Measurements from ENCODE around the gene MRTFA.
"Not testable (repeated sequence)": the region's sequence is repeated elsewhere in the genome, so short reads cannot be mapped to it uniquely, and the experiment has no call there.

The MRTFA gene

DNA sequence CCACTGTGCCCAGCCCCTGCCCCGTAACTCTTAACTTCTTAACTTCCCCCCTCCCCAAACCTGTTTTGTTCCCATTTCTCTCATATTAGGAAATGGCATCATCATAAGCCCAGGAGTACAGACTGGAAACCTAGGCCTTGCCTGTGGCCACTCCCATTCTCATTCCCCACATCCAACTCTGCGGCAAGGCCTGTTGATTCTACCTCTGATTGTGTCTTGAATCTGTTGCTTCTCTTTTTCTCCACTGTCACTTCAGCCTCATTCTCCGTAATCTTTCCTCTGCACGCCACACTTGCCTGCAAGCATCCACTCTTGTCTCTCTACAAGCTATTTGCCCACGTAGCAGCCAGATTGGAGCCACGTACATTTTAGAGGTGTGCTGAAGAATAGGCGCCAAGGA is 240.9 kb downstream of the MRTFA start:
- no peak for DNase-seq (ENCODE audit: low read depth in 2 of 2)

DNA sequence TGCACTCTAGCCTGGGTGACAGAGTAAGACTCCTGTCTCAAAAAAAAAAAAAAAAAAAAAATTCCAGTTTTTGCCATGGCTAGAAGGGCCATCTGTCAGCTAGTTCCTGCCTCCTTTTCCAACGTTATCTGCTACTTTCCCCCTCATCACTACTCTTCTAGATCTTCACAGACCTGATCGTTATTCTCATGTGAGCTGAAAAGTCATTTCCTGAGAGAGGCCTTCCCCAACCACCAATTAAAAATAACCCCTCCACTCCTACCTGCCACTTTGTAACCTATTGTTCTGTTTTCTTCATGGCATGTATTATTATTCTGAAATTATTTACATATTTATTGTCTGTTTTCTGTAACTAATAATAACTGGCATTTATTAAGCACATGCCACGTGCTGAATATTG is 241.9 kb downstream of the MRTFA start:
- no peak for DNase-seq (ENCODE audit: low read depth in 2 of 2)

- DNase-seq (ENCODE audit: low read depth in 2 of 2) = no peak
Observed at GRCh38 chr22:40392618-40393017, 243.9 kb downstream of the MRTFA start.

DNA sequence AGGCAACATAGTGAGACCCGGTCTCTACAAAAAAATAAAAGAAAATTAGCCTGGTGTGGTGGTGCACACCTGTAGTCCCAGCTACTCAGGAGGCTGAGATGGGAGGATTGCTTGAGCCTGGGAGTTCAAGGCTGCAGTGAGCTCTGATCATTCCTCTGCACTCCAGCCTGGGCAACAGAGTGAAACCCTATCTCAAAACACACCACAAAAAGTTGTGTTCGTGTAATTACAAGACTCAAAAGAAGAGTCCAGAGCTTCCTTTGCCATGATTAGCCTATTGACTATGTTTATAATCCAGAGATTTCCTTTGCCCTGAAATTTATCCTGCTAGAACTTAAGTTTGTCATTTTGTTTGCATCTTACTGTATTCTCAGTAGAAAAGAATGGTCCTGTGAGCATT is 245.1 kb downstream of the MRTFA start:
- no peak for DNase-seq (ENCODE audit: low read depth in 2 of 2)

DNA sequence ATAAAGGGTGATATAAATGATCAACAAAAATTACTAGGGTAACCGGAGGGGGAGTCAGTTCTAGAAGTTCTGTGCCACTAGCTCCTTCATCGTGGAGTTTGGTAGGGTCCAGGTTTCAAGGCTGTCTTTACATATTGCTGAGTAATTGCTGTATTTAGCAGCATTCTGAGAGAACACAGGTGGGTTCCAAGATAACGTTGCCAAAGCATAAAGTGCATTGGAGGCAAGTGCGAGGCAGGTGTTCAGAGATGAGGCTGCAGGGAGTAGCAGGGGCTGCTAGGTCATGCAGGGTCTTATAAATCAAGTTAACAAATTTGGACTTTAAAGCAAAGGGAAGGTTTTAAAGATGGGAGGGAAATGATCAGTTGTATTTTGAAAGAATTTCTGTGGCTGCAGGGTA is 248.3 kb downstream of the MRTFA start:
- no peak for DNase-seq (ENCODE audit: low read depth in 2 of 2)

DNA sequence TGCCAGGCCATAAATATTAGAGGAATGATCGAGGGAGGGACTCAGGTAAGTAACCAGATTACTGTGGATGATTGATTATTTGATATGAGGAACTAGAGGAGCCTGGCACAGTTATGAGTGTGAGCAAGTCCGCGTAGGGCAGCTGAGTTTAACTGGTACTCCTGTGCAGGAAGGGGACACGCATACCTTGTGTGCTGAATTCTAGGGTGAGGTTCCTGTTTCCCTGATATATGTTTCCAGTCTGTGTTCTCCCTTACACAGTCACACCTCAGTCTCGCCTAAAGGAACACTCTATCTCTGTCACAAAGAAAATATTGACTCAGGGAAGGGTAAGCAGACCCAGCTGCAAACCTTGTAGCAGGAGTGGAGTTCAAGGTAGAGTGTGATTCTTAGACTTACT is 248.8 kb downstream of the MRTFA start:
- no peak for DNase-seq (ENCODE audit: low read depth in 2 of 2)

- no peak for DNase-seq (ENCODE audit: low read depth in 2 of 2)
Observed at GRCh38 chr22:40385036-40385782, 251.3 kb downstream of the MRTFA start.

DNA sequence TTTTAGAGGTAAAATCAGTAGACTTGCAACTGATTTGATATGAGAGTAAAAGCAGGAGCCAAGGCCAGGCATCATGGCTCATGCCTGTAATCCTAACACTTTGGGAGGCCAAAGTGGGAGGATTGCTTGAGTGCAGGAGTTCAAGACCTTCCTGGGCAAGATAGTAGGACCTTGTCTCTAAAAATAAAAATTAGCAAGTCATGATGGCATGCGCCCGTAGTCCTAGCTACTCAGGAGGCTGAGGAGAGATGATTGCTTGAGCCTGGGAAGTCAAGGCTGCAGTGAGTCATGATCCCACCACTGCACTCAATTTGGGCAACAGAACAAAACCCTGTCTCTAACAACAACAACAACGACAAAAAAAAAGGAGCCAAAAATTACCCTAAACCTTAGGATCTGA is 252.6 kb downstream of the MRTFA start:
- no peak for DNase-seq (ENCODE audit: low read depth in 2 of 2)

- no peak for DNase-seq (ENCODE audit: low read depth in 2 of 2)
Observed at GRCh38 chr22:40381461-40381860, 255.1 kb downstream of the MRTFA start.

- not testable (repeated sequence) for DNase-seq (ENCODE audit: low read depth in 2 of 2)
Observed at GRCh38 chr22:40378448-40378847, 258.1 kb downstream of the MRTFA start.

DNA sequence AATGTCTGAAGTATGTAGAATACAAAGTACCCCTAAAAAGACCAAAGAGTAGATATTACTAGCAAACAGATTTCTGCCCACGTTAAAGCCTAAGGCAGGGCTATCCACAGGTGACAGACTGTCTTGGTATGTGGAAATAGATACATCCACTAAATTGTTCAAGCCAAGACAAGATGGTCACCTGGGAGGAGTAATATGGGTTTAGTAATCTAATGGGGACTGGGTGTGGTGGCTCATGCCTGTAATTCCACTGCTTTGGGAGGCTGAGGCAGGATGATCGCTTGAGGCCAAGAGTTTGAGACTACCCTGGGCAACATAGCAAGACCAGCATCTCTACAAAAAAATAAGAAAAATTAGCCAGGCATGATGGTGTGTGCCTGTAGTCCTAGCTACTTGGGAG is 258.6 kb downstream of the MRTFA start:
- no peak for DNase-seq (ENCODE audit: low read depth in 2 of 2)

DNA sequence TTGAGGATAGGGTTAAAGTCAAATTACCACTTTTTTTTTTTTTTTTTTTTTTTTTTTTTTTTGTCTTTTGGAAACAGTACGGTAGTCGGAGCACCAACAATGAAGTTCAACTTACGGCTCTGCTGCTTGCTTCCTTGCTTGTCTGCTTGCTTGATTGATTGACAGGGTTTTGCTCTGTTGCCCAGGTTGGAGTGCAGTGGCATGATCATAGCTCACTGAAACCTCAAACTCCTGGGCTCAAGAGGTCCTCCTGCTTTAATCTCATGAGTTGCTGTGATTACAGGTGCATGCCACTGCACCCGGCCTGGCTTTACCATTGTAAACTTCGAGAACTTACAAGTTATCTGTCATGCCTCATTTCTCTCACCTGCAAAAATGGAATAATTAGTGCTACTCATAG is 260.4 kb downstream of the MRTFA start:
- no peak for DNase-seq (ENCODE audit: low read depth in 2 of 2)

DNA sequence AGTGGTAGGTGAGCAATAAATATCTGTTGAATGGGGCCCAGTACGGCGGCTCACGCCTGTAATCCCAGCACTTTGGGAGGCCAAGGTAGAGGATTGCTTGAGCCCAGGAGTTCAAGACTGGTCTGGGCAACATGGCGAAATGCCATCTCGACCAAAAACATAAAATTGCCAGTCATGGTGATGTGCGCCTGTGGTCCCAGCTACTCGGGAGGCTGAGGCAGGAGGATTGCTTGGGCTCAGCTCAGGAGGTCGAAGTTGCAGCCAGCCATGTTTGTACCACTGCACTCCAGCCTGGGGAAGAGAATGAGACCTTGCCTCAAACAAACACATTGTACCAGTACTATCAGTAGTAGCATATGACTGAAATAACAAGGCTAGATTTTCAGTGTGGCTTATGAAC is 262.0 kb downstream of the MRTFA start:
- DNase-seq (ENCODE audit: low read depth in 2 of 2) = no peak

DNA sequence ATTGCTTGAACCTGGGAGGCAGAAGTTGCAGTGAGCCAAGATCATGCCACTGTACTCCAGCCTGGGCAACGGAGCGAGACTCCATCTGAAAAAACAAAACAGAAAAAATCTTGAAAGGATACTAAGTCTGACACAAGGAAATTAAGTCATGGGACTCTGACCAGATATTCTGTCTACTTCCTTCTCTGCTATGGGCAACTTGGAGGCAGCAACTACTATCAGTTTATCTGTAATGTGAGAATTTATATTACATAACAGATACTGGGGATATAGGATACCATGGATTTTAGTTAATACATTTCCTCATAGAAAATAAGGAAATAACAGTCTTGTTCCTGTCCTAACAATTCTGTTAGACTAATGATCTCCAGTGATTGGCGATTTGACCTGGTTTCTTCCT is 267.7 kb downstream of the MRTFA start:
- no peak for DNase-seq (ENCODE audit: low read depth in 2 of 2)

GRCh38 chr22:40368016-40368415 is 268.5 kb downstream of the MRTFA start:
- no peak for DNase-seq (ENCODE audit: low read depth in 2 of 2)

GRCh38 chr22:40367342-40367741 is 269.2 kb downstream of the MRTFA start:
- no peak for DNase-seq (ENCODE audit: low read depth in 2 of 2)

DNA sequence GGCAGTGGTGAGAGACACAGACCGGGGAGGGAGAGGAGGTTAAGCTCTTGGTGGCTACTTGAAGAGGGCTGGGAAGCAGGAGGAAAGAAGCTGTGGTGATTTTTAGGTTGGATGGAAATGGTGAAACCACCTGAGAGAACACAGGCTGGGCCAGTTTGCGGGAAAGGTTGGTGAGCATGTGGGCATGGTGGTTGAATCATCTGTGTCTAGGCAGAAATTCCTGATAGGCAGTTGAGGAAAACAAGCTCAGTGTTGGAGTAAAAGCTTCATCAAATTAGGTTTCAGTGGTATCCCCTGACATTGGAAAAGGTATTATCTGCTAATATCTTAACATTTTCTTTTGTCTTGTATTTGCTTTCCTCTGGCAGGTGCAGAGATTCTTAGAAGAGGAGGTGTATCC is 270.5 kb downstream of the MRTFA start:
- no peak for DNase-seq (ENCODE audit: low read depth in 2 of 2)

DNA sequence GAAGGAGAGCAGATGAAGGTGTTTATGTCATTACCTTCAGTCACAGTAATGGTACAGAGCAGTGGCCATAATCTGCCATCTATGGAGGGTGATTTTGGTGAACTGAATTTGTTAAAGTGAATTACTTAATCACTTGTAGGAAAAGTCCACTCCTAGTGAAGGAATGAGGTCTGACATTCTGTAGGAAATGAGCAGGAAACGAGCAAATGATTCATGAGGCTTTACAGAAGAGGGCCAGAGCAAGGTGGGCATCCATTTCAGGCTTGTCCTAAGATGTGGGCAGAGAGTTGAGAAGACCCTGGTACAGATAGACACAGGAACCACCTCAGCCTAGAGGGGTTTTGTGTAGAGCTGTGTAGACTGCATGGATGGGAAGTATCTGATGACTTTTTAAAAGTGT is 272.1 kb downstream of the MRTFA start:
- DNase-seq (ENCODE audit: low read depth in 2 of 2) = no peak

DNA sequence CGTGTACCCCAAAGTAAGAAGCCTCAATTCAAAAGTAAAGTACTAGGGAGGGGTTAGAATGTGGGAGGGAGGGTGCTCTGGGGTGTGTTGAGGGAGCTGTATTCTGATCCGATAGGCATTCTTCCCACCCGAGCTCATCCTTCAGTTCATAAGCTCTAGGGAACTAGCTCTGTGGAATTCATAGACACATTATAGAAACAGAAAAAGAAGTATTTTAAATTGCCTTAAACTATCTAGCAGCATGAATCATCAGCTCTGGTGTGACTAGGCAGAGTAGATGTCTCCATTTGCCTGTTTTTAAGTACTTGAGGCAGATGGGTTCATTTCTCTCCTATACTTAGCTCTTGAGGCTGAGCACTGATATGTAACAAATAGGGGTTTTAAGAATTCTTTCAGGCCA is 273.5 kb downstream of the MRTFA start:
- no peak for DNase-seq (ENCODE audit: low read depth in 2 of 2)

DNA sequence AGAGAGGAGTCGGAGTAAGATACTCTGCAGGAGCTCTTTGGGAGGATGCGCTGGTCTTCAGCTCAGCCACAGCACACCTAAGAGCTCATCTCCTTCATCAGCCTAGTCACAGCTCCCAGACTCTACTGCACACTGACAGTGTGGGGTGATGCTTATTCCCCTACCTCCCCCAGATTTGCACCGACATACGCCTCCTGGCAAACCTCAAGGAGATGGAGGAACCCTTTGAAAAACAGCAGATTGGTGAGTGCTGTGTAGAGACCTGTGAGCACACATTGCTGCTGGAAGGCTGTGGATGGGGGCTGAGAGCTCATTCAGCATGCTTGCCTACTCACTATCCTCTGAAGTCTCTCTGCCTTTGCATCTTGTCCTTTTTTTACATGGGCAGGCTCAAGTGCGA is 275.4 kb downstream of the MRTFA start:
- no peak for DNase-seq (ENCODE audit: low read depth in 2 of 2)

Measured in stimulated activated CD4-positive, alpha-beta T cell treated with anti-CD3 and anti-CD28 coated beads, Interleukin-15, amount 100 ng/mL, for 48 hours (primary cell).